Measurements from ENCODE around the gene ADRB1.

- TF ChIP-seq CTCF (IDR thresholded peaks at IDR 0.05 in 4 of 5, conservative IDR thresholded peaks at IDR 0.05 in 1 of 5) (no peak), POLR2A (IDR thresholded peaks at IDR 0.05) (no peak)
Observed at GRCh38 chr10:114021717-114022680, 21.7 kb upstream of the ADRB1 start.

All from gastrocnemius medialis (tissue), 4 donors.